OCI-LY1 (cell line): ENCODE data around the gene GABRA5.

Experiments used
- EZH2 ChIP-seq: fragments of 200-600 bp; sonication (generic), shearing (Covaris generic); IDR thresholded peaks from 2 replicates; pipeline ENCODE4 v1.8.0; 2017; ENCODE audit warnings: borderline replicate concordance, mixed run types, mild to moderate bottlenecking, antibody characterized with exemption, low read length, moderate library complexity, mixed read lengths
- TF ChIP-seq, protein P1 (sequence below): fragments of 200-600 bp; sonication (generic), shearing (Covaris generic); IDR thresholded peaks from 2 replicates; pipeline ENCODE4 v1.5.1; 2017; ENCODE audit warnings: mild to moderate bottlenecking, antibody characterized with exemption, low read length, moderate library complexity, mixed read lengths

DNA sequence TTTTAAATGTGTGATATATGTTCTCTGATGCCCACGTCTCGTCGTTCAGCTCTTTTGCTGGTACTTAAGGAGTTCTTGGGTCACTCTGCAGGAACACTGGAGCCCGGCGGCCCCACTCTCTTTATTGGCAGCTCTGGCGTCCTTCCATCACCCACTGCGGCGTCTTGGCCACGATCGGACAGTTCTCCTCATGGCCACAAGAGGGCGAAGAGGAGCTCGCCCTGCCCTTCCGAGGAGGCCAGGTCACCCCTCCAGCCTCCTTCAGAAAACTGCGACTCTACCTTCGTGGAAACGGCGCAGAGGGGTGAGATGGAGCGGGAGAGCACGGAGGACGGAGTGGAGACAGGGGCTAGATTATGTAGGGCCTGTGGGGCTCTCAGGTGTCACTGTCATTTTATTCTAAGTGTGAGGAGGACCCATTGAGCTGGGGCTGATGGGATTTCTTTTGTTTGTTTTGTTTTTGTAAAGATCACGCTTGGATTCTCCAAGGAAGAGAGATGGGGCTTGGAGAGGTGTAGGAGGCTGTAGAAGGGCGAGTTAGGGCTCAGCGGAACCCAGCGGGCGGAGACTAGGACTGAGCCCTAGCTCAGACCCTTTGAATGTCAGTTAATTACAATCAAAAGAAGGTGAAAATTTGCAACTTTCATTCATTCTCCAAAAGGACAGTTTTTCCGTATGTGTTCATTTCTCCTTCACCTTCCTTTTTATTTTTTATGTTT is 28.0 kb upstream of the GABRA5 start:
- TF ChIP-seq, protein P1, sequence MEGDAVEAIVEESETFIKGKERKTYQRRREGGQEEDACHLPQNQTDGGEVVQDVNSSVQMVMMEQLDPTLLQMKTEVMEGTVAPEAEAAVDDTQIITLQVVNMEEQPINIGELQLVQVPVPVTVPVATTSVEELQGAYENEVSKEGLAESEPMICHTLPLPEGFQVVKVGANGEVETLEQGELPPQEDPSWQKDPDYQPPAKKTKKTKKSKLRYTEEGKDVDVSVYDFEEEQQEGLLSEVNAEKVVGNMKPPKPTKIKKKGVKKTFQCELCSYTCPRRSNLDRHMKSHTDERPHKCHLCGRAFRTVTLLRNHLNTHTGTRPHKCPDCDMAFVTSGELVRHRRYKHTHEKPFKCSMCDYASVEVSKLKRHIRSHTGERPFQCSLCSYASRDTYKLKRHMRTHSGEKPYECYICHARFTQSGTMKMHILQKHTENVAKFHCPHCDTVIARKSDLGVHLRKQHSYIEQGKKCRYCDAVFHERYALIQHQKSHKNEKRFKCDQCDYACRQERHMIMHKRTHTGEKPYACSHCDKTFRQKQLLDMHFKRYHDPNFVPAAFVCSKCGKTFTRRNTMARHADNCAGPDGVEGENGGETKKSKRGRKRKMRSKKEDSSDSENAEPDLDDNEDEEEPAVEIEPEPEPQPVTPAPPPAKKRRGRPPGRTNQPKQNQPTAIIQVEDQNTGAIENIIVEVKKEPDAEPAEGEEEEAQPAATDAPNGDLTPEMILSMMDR: peak; percentile 75
- no peak for TF ChIP-seq EZH2
